Central memory CD4-positive, alpha-beta T cell (primary cell): ENCODE measurements around the gene KRTAP12-2.
"Not testable (repeated sequence)": the region's sequence is repeated elsewhere in the genome, so short reads cannot be mapped to it uniquely, and the experiment has no call there.

Experiments used
- DNase-seq: peaks from one replicate; pipeline ENCODE4 v3.0.0; 2022

KRTAP12-2 gene

GRCh38 chr21:44649521-44650100 is 17.1 kb downstream of the KRTAP12-2 start:
- no peak for DNase-seq

- DNase-seq: no peak
These were observed 18.0 kb downstream of the KRTAP12-2 start for GRCh38 chr21:44648557-44649311.

- DNase-seq: no peak
These were observed 19.5 kb downstream of the KRTAP12-2 start for GRCh38 chr21:44647222-44647552.

- not testable (repeated sequence) for DNase-seq
These were observed 20.1 kb downstream of the KRTAP12-2 start, which contains the start of gene KRTAP10-11 for GRCh38 chr21:44646366-44647221. Gene KRTAP10-11, plus strand, starts transcription at chr21:44646414. Its CDS starts 45 bp downstream, at chr21:44646459.

- DNase-seq: no peak
These were observed 21.8 kb downstream of the KRTAP12-2 start for GRCh38 chr21:44644878-44645277.

GRCh38 chr21:44643741-44644310 is 22.9 kb downstream of the KRTAP12-2 start:
- DNase-seq: no peak

- no peak for DNase-seq
These were observed 26.0 kb downstream of the KRTAP12-2 start for GRCh38 chr21:44640761-44641160.

GRCh38 chr21:44639331-44639655 is 27.4 kb downstream of the KRTAP12-2 start:
- no peak for DNase-seq

- not testable (repeated sequence) for DNase-seq
These were observed 28.0 kb downstream of the KRTAP12-2 start for GRCh38 chr21:44638506-44639330.

GRCh38 chr21:44637851-44638348 is 28.8 kb downstream of the KRTAP12-2 start:
- DNase-seq: not testable (repeated sequence)

- DNase-seq: no peak
These were observed 29.5 kb downstream of the KRTAP12-2 start, which contains the start of gene KRTAP10-10 for GRCh38 chr21:44637018-44637850. Gene KRTAP10-10, plus strand, starts transcription at chr21:44637356. Its CDS starts 62 bp downstream, at chr21:44637418.

GRCh38 chr21:44636209-44637017 is 30.3 kb downstream of the KRTAP12-2 start:
- no peak for DNase-seq

- no peak for DNase-seq
These were observed 34.7 kb downstream of the KRTAP12-2 start for GRCh38 chr21:44632067-44632466.

GRCh38 chr21:44630440-44630839 is 36.3 kb downstream of the KRTAP12-2 start:
- DNase-seq: no peak

GRCh38 chr21:44628707-44629391 is 37.9 kb downstream of the KRTAP12-2 start:
- no peak for DNase-seq

- not testable (repeated sequence) for DNase-seq
These were observed 38.9 kb downstream of the KRTAP12-2 start for GRCh38 chr21:44627831-44628233.

- not testable (repeated sequence) for DNase-seq
These were observed 39.4 kb downstream of the KRTAP12-2 start for GRCh38 chr21:44627181-44627822.

- DNase-seq: no peak
These were observed 40.0 kb downstream of the KRTAP12-2 start, which contains the start of gene KRTAP10-9 for GRCh38 chr21:44626673-44627143. Gene KRTAP10-9, plus strand, starts transcription at chr21:44627093. Its CDS starts 79 bp downstream, at chr21:44627172.

- no peak for DNase-seq
These were observed 40.5 kb downstream of the KRTAP12-2 start for GRCh38 chr21:44626262-44626661.
